Measurements from ENCODE around the gene AP5Z1.
A peak's percentile ranks its signal among the peaks of the same experiment; 100 is the strongest.
"Not testable (repeated sequence)": the region's sequence is repeated elsewhere in the genome, so short reads cannot be mapped to it uniquely, and the experiment has no call there.

Gene AP5Z1

GRCh38 chr7:4787947-4788626 is 12.7 kb downstream of the AP5Z1 start:
- DNase-seq (ENCODE audit: low read depth in 1 of 2, low spot score in 1 of 2), result no peak

GRCh38 chr7:4788627-4789189 is 13.3 kb downstream of the AP5Z1 start:
- no peak for DNase-seq (ENCODE audit: low read depth in 1 of 2, low spot score in 1 of 2)

- no peak for DNase-seq (ENCODE audit: low read depth in 1 of 2, low spot score in 1 of 2)
These were observed 14.0 kb downstream of the AP5Z1 start for GRCh38 chr7:4789194-4790077.

- DNase-seq (ENCODE audit: low read depth in 1 of 2, low spot score in 1 of 2), result no peak
These were observed 14.6 kb downstream of the AP5Z1 start for GRCh38 chr7:4790078-4790465.

- no peak for DNase-seq (ENCODE audit: low read depth in 1 of 2, low spot score in 1 of 2)
These were observed 15.1 kb downstream of the AP5Z1 start for GRCh38 chr7:4790516-4790991.

- DNase-seq (ENCODE audit: low read depth in 1 of 2, low spot score in 1 of 2), result no peak
These were observed 15.8 kb downstream of the AP5Z1 start for GRCh38 chr7:4791101-4791737.

GRCh38 chr7:4791738-4792536 is 16.5 kb downstream of the AP5Z1 start:
- DNase-seq (ENCODE audit: low read depth in 1 of 2, low spot score in 1 of 2), result peak; percentile 69 to 80

- DNase-seq (ENCODE audit: low read depth in 1 of 2, low spot score in 1 of 2), result no peak
These were observed 17.2 kb downstream of the AP5Z1 start for GRCh38 chr7:4792537-4793126.

GRCh38 chr7:4793385-4793993 is 18.1 kb downstream of the AP5Z1 start:
- DNase-seq (ENCODE audit: low read depth in 1 of 2, low spot score in 1 of 2), result not testable (repeated sequence)

- DNase-seq (ENCODE audit: low read depth in 1 of 2, low spot score in 1 of 2), result not testable (repeated sequence)
These were observed 18.7 kb downstream of the AP5Z1 start for GRCh38 chr7:4794171-4794570.

GRCh38 chr7:4794591-4795350 is 19.3 kb downstream of the AP5Z1 start:
- DNase-seq (ENCODE audit: low read depth in 1 of 2, low spot score in 1 of 2), result no peak

GRCh38 chr7:4796453-4796852 is 21.0 kb downstream of the AP5Z1 start:
- no peak for DNase-seq (ENCODE audit: low read depth in 1 of 2, low spot score in 1 of 2)

- peak; percentile 27 to 59 for DNase-seq (ENCODE audit: low read depth in 1 of 2, low spot score in 1 of 2)
These were observed 22.7 kb downstream of the AP5Z1 start for GRCh38 chr7:4797858-4798705.

- no peak for DNase-seq (ENCODE audit: low read depth in 1 of 2, low spot score in 1 of 2)
These were observed 23.3 kb downstream of the AP5Z1 start for GRCh38 chr7:4798706-4799235.

GRCh38 chr7:4799508-4800268 is 24.3 kb downstream of the AP5Z1 start:
- DNase-seq (ENCODE audit: low read depth in 1 of 2, low spot score in 1 of 2), result no peak

- DNase-seq (ENCODE audit: low read depth in 1 of 2, low spot score in 1 of 2), result no peak
These were observed 25.1 kb downstream of the AP5Z1 start for GRCh38 chr7:4800487-4800886.

Measured in stimulated activated CD4-positive, alpha-beta T cell treated with anti-CD3 and anti-CD28 coated beads, Interleukin-15, amount 100 ng/mL, for 1 hour (primary cell).